Activated CD8-positive, alpha-beta memory T cell treated with anti-CD3 and anti-CD28 coated beads for 36 hours (primary cell): ENCODE data around the gene MEAK7. TPM values are rescaled to one million over a fixed set of nuclear protein-coding genes. Genes with fewer than 3 reads are reported as not detected.

Experiments
- CTCF ChIA-PET: fragments of 350-600 bp; sonication (Branson Sonifier 250); formaldehyde crosslinking; loops from one replicate; lab custom pipeline; 2021; ENCODE audit warnings: antibody characterized with exemption; lab: Charles Lee
- POLR2A ChIA-PET: fragments of 350-600 bp; sonication (Branson Sonifier 250); formaldehyde crosslinking; loops from one replicate; lab custom pipeline; 2021; ENCODE audit warnings: antibody characterized with exemption; lab: Charles Lee
- total RNA-seq, 2 experiments: library from RNA; stranded (reverse); gene quantifications; one replicate each; pipeline ENCODE4 v1.2.3, GENCODE V29; 2021

The MEAK7 gene
- total RNA-seq, 2 experiments from 2014 or later: 9.6 to 10.8 TPM

- ChIA-PET POLR2A (no interaction called here), CTCF (interaction anchor here (0.5 to 1.3 kb wide), 2 partner anchors 31 to 55 kb away, joined by 3 to 4 read pairs; no protein-coding TSS in a partner anchor)
These were observed 33.2 kb upstream of the MEAK7 start for GRCh38 chr16:84537491-84538151.

- ChIA-PET CTCF (interaction anchor here (0.6 kb wide), 1 partner anchor 447 kb away, joined by 3 read pairs; no protein-coding TSS in a partner anchor), POLR2A (no interaction called here)
These were observed 31.4 kb upstream of the MEAK7 start for GRCh38 chr16:84535851-84536250.

GRCh38 chr16:84535408-84535807 lies 30.9 kb upstream of the MEAK7 start:
- ChIA-PET CTCF (interaction anchor here (0.6 kb wide), 1 partner anchor 446 kb away, joined by 3 read pairs; no protein-coding TSS in a partner anchor), POLR2A (no interaction called here)

GRCh38 chr16:84534815-84535214 lies 30.4 kb upstream of the MEAK7 start:
- ChIA-PET POLR2A (no interaction called here), CTCF (no interaction called here)

- ChIA-PET POLR2A (no interaction called here), CTCF (interaction anchor here (0.7 to 1.4 kb wide), 4 partner anchors 15 to 94 kb away, joined by 3 to 4 read pairs (median 4); no protein-coding TSS in a partner anchor)
These were observed 28.5 kb upstream of the MEAK7 start for GRCh38 chr16:84532855-84533486.

GRCh38 chr16:84532291-84532724 lies 27.8 kb upstream of the MEAK7 start:
- CTCF ChIA-PET: interaction anchor here (0.7 to 1.4 kb wide), 4 partner anchors 15 to 94 kb away, joined by 3 to 4 read pairs (median 4); no protein-coding TSS in a partner anchor
- POLR2A ChIA-PET: no interaction called here

- ChIA-PET CTCF (no interaction called here), POLR2A (no interaction called here)
These were observed 27.2 kb upstream of the MEAK7 start for GRCh38 chr16:84531671-84532111.

- POLR2A ChIA-PET: interaction anchor here (0.5 to 1.0 kb wide), 2 partner anchors 40 to 85 kb away, joined by 3 to 6 read pairs; no protein-coding TSS in a partner anchor
- CTCF ChIA-PET: interaction anchor here (1.0 kb wide), 1 partner anchor 11 kb away, joined by 3 read pairs; no protein-coding TSS in a partner anchor
These were observed 26.1 kb upstream of the MEAK7 start for GRCh38 chr16:84530590-84530989.

- ChIA-PET POLR2A (interaction anchor here (1.0 kb wide), 1 partner anchor 41 kb away, joined by 3 read pairs; no protein-coding TSS in a partner anchor), CTCF (interaction anchor here (1.0 kb wide), 2 partner anchors 10 kb away, joined by 3 read pairs; no protein-coding TSS in a partner anchor)
These were observed 25.1 kb upstream of the MEAK7 start for GRCh38 chr16:84529607-84530006.

- ChIA-PET POLR2A (no interaction called here), CTCF (interaction anchor here (0.6 to 0.9 kb wide), 3 partner anchors 10 to 30 kb away, joined by 3 read pairs; no protein-coding TSS in a partner anchor)
These were observed 23.9 kb upstream of the MEAK7 start for GRCh38 chr16:84528322-84528721.

- CTCF ChIA-PET: interaction anchor here (0.6 to 0.9 kb wide), 3 partner anchors 9 to 29 kb away, joined by 3 read pairs; no protein-coding TSS in a partner anchor
- POLR2A ChIA-PET: interaction anchor here (0.5 kb wide), 1 partner anchor 95 kb away, joined by 4 read pairs; no protein-coding TSS in a partner anchor
These were observed 23.2 kb upstream of the MEAK7 start for GRCh38 chr16:84527532-84528269.

GRCh38 chr16:84526794-84527531 lies 22.5 kb upstream of the MEAK7 start:
- CTCF ChIA-PET: interaction anchor here (0.9 to 1.0 kb wide), 2 partner anchors 13 to 25 kb away, joined by 3 read pairs; no protein-coding TSS in a partner anchor
- POLR2A ChIA-PET: interaction anchor here (0.5 kb wide), 1 partner anchor 96 kb away, joined by 4 read pairs; no protein-coding TSS in a partner anchor

GRCh38 chr16:84524941-84525581 lies 20.6 kb upstream of the MEAK7 start:
- POLR2A ChIA-PET: interaction anchor here (0.7 kb wide), 1 partner anchor 15 kb away, joined by 3 read pairs; no protein-coding TSS in a partner anchor
- CTCF ChIA-PET: interaction anchor here (1.1 kb wide), 1 partner anchor 14 kb away, joined by 3 read pairs; no protein-coding TSS in a partner anchor

GRCh38 chr16:84524346-84524920 lies 20.0 kb upstream of the MEAK7 start:
- POLR2A ChIA-PET: interaction anchor here (0.6 to 0.7 kb wide), 2 partner anchors 16 to 76 kb away, joined by 3 to 6 read pairs; no protein-coding TSS in a partner anchor
- CTCF ChIA-PET: interaction anchor here (1.0 to 1.1 kb wide), 2 partner anchors 14 to 18 kb away, joined by 3 read pairs; no protein-coding TSS in a partner anchor

GRCh38 chr16:84521497-84521770 lies 17.0 kb upstream of the MEAK7 start:
- ChIA-PET POLR2A (no interaction called here), CTCF (interaction anchor here (1.2 to 1.7 kb wide), 2 partner anchors 20 to 102 kb away, joined by 3 to 6 read pairs; no protein-coding TSS in a partner anchor)

- ChIA-PET CTCF (interaction anchor here (1.2 to 1.8 kb wide), 4 partner anchors 10 to 102 kb away, joined by 3 to 7 read pairs (median 5); no protein-coding TSS in a partner anchor), POLR2A (no interaction called here)
These were observed 16.5 kb upstream of the MEAK7 start for GRCh38 chr16:84520725-84521496.
